ENCODE results near the gene AUNIP. TPM values are rescaled to one million over a fixed set of nuclear protein-coding genes. Genes with fewer than 3 reads are reported as not detected.

The AUNIP gene
- total RNA-seq, 4 donors from 2014 or later, result 0.68 TPM; not detected in 3

- TF ChIP-seq CTCF (IDR thresholded peaks at IDR 0.05) (no peak), POLR2A (IDR thresholded peaks at IDR 0.05) (no peak)
- 51 to 61% methylated on average over 11 of the region's 11 CpGs for WGBS, 2 donors
- no peak for DNase-seq (ENCODE audit: low spot score in 2 of 2)
- intact Hi-C loops (cut with DNase I; ENCODE audit: low total_unique reads), result no loop called here
- H3K4me3 ChIP-seq (ENCODE audit: low read depth, poor library complexity, severe bottlenecking), result no peak overlapping the region
Observed at GRCh38 chr1:25786887-25787759, 72.1 kb downstream of the AUNIP start.

GRCh38 chr1:25785333-25786067 lies 73.8 kb downstream of the AUNIP start:
- TF ChIP-seq CTCF (IDR thresholded peaks at IDR 0.05) (no peak), POLR2A (IDR thresholded peaks at IDR 0.05) (no peak)
- 66 to 71% methylated on average over 10 of the region's 10 CpGs for WGBS, 2 donors
- DNase-seq (ENCODE audit: low spot score in 2 of 2), result no peak
- intact Hi-C loops (cut with DNase I; ENCODE audit: low total_unique reads), result no loop called here
- no peak overlapping the region for H3K4me3 ChIP-seq (ENCODE audit: low read depth, poor library complexity, severe bottlenecking)

- intact Hi-C loops (cut with DNase I; ENCODE audit: low total_unique reads), result no loop called here
- H3K4me3 ChIP-seq (ENCODE audit: low read depth, poor library complexity, severe bottlenecking), result no peak overlapping the region
- no peak for DNase-seq (ENCODE audit: low spot score in 2 of 2)
- 80 to 82% methylated on average over 9 of the region's 9 CpGs for WGBS, 2 donors
- no peak for TF ChIP-seq POLR2A (IDR thresholded peaks at IDR 0.05)
- no peak for TF ChIP-seq CTCF (IDR thresholded peaks at IDR 0.05)
Observed at GRCh38 chr1:25784575-25785051, 74.6 kb downstream of the AUNIP start.

Small RNA genes within 50 kb of the gene (microRNA-seq; reads per million reads assigned to microRNA genes)
- 0 to 0.57 reads per million in 2 donors for gene MIR3917 (ENCODE audit: borderline number of aligned reads in 1 of 2, borderline replicate concordance in 2 of 2)

Other genes with a start within 250 kb of the AUNIP start
- gene MAN1C1, start 242.7 kb downstream of the AUNIP start, total RNA-seq, result 1 to 10 TPM; 5.9 to 7.3 (median 6.6) TPM
- gene SELENON, start 59.3 kb downstream of the AUNIP start, total RNA-seq, result 10 to 100 TPM; 14.9 to 24.5 (median 17.6) TPM
- gene MTFR1L, start 39.5 kb downstream of the AUNIP start, total RNA-seq, result 10 to 100 TPM; 34.9 to 46.1 (median 39.7) TPM
- gene PAQR7, start 16.3 kb upstream of the AUNIP start, total RNA-seq, result 10 to 100 TPM; 20.1 to 29.6 (median 24.4) TPM
- 10 to 100 TPM; 19.0 to 26.5 (median 24.0) TPM for gene STMN1, start 47.0 kb upstream of the AUNIP start, total RNA-seq
- 10 to 100 TPM; 11.8 to 23.0 (median 17.1) TPM for gene PAFAH2, start 138.6 kb upstream of the AUNIP start, total RNA-seq
- gene EXTL1, start 162.3 kb upstream of the AUNIP start, total RNA-seq, result 1 to 10 TPM in 2 of 4 donors, under 1 TPM in 2; 0.34 to 3.9 (median 2.2) TPM
- gene SLC30A2, start 186.7 kb upstream of the AUNIP start, total RNA-seq, result 1 to 10 TPM in 1 of 4 donors, under 1 TPM in 3; 0.13 to 1.8 (median 0.42) TPM
- 1 to 10 TPM in 3 of 4 donors, under 1 TPM in 1; 0.21 to 2.5 (median 2.1) TPM for gene TRIM63, start 208.2 kb upstream of the AUNIP start, total RNA-seq

All from lower leg skin (tissue), 4 donors.